H1 (cell line): Measurements from ENCODE around the gene GDF2. TPM values are rescaled to one million over a fixed set of nuclear protein-coding genes. Genes with fewer than 3 reads are reported as not detected.

Source experiments
- CTCF ChIA-PET: fragments of 300-600 bp; sonication (Branson Sonifier 250); formaldehyde crosslinking; loops from one replicate; lab custom pipeline; 2021; ENCODE audit not compliant: partially characterized antibody; lab: Charles Lee
- POLR2A ChIA-PET: fragments of 300-600 bp; sonication (Branson Sonifier 250); formaldehyde crosslinking; loops from one replicate; lab custom pipeline; 2021; ENCODE audit warnings: inconsistent platforms; ENCODE audit not compliant: partially characterized antibody; lab: Charles Lee
- DNase-seq, 2 experiments: peaks; one replicate each; pipeline versions ENCODE4 v3.0.0 to v3.0.0-alpha.2; 2010 to 2022; ENCODE audit warnings: low spot score in 2 of 2, low read depth in 1 of 2, mixed read lengths in 1 of 2
- FAIRE-seq: peaks from 2 replicates; lab custom pipeline; 2011; peaks lifted over from hg19 to GRCh38; lab: Jason Lieb, UNC
- H2AFZ ChIP-seq: 2 replicates; pipeline ENCODE4 v1.8.1; 2012; ENCODE audit warnings: low read length, inconsistent platforms
- H2AK5ac ChIP-seq: 2 replicates; pipeline ENCODE4 v1.6.1; 2013; ENCODE audit warnings: low read depth, low read length
- H2BK120ac ChIP-seq: replicated peaks from 2 replicates; pipeline ENCODE3; 2013; ENCODE audit warnings: low read depth, low read length, inconsistent platforms
- H2BK12ac ChIP-seq: 2 replicates; pipeline ENCODE4 v1.6.1; 2013; ENCODE audit warnings: low read depth, low read length
- H2BK15ac ChIP-seq: 2 replicates; pipeline ENCODE4 v1.6.1; 2013; ENCODE audit warnings: low read length
- H2BK20ac ChIP-seq: 2 replicates; pipeline ENCODE4 v1.6.1; 2013; ENCODE audit warnings: low read length
- H2BK5ac ChIP-seq: 2 replicates; pipeline ENCODE4 v1.6.1; 2013; ENCODE audit warnings: low read depth, low read length
- H3K14ac ChIP-seq: 2 replicates; pipeline ENCODE4 v1.6.1; 2013; ENCODE audit warnings: inconsistent platforms; ENCODE audit not compliant: insufficient read length
- H3K18ac ChIP-seq: 2 replicates; pipeline ENCODE4 v1.6.1; 2013; ENCODE audit warnings: low read length; ENCODE audit errors: extremely low read depth
- H3K23ac ChIP-seq: 2 replicates; pipeline ENCODE4 v1.6.1; 2013; ENCODE audit warnings: inconsistent platforms; ENCODE audit not compliant: insufficient read length
- H3K23me2 ChIP-seq: 2 replicates; pipeline ENCODE4 v1.6.1; 2013; ENCODE audit warnings: low read depth, low read length
- H3K27ac ChIP-seq: 2 replicates; pipeline ENCODE4 v1.6.1; 2011; ENCODE audit warnings: low read depth, low read length, inconsistent platforms
- H3K27me3 ChIP-seq, 4 experiments: replicated peaks in 1 of 4; 1 replicate in 1 of 4; 2 replicates in 3 of 4; pipeline versions ENCODE4 v1.6.1 to v1.8.1; 2011 to 2013; ENCODE audit warnings: low read length in 3 of 4, mild to moderate bottlenecking in 3 of 4, inconsistent platforms in 2 of 4, mixed read lengths in 2 of 4, moderate library complexity in 1 of 4; ENCODE audit not compliant: control insufficient read depth in 3 of 4, insufficient read depth in 3 of 4; ENCODE audit errors: extremely low read depth in 1 of 4
- H3K36me3 ChIP-seq, 4 experiments: 2 replicates each; pipeline versions ENCODE4 v1.6.1 to v1.8.1; 2011 to 2013; ENCODE audit warnings: mild to moderate bottlenecking in 4 of 4, low read length in 3 of 4, moderate library complexity in 2 of 4, control low read depth in 1 of 4, inconsistent platforms in 1 of 4; ENCODE audit not compliant: insufficient read depth in 4 of 4, control insufficient read depth in 2 of 4
- H3K4ac ChIP-seq: replicated peaks from 2 replicates; pipeline ENCODE3; 2013; ENCODE audit warnings: low read length, low read depth, mixed read lengths, inconsistent platforms; ENCODE audit not compliant: insufficient read length
- H3K4me1 ChIP-seq, 4 experiments: replicated peaks in 1 of 4; 1 replicate in 1 of 4; 2 replicates in 3 of 4; pipeline versions ENCODE4 v1.6.1 to v1.8.1; 2011 to 2013; ENCODE audit warnings: low read length in 3 of 4, inconsistent platforms in 2 of 4, mixed read lengths in 1 of 4; ENCODE audit not compliant: insufficient read depth in 4 of 4, control insufficient read depth in 3 of 4
- H3K4me2 ChIP-seq, 2 experiments: 2 replicates each; pipeline versions ENCODE4 v1.6.1 to v1.8.1; 2011 to 2013; ENCODE audit warnings: low read depth in 2 of 2, low read length in 2 of 2, control low read depth in 1 of 2, inconsistent platforms in 1 of 2, mild to moderate bottlenecking in 1 of 2; ENCODE audit not compliant: insufficient read depth in 1 of 2
- H3K4me3 ChIP-seq, 4 experiments: fragments of 200-600, 300-600 bp in 1 of 4; sonication (generic), shearing (Covaris generic), sonication (Bioruptor Twin) in 1 of 4; 2 replicates each; pipeline versions ENCODE4 v1.5.1 to v1.8.1; 2011 to 2016; ENCODE audit warnings: low read length in 4 of 4, low read depth in 3 of 4, control low read depth in 2 of 4, inconsistent platforms in 2 of 4, mild to moderate bottlenecking in 2 of 4, mixed read lengths in 1 of 4, moderate library complexity in 1 of 4; ENCODE audit not compliant: insufficient read depth in 2 of 4; ENCODE audit errors: extremely low read depth in 1 of 4
- H3K56ac ChIP-seq: replicated peaks from 2 replicates; pipeline ENCODE3; 2013; ENCODE audit warnings: low read depth, mild to moderate bottlenecking, mixed read lengths, low read length, inconsistent platforms; ENCODE audit not compliant: insufficient read length
- H3K79me1 ChIP-seq: 2 replicates; pipeline ENCODE4 v1.6.1; 2013; ENCODE audit warnings: low read depth, low read length, control low read depth
- H3K79me2 ChIP-seq, 2 experiments: 2 replicates each; pipeline versions ENCODE4 v1.6.1 to v1.8.1; 2012 to 2013; ENCODE audit warnings: low read length in 2 of 2, mild to moderate bottlenecking in 2 of 2, inconsistent platforms in 1 of 2; ENCODE audit not compliant: insufficient read depth in 2 of 2, control insufficient read depth in 1 of 2
- H3K9ac ChIP-seq, 4 experiments: replicated peaks in 1 of 4; 1 replicate in 1 of 4; 2 replicates in 3 of 4; pipeline versions ENCODE4 v1.6.1 to v1.8.1; 2011 to 2013; ENCODE audit warnings: low read depth in 3 of 4, low read length in 3 of 4, control low read depth in 2 of 4, mild to moderate bottlenecking in 2 of 4, moderate library complexity in 2 of 4, inconsistent platforms in 1 of 4; ENCODE audit errors: extremely low read depth in 1 of 4
- H3K9me3 ChIP-seq, 2 experiments: 2 replicates each; pipeline versions ENCODE4 v1.6.1 to v1.8.1; 2012 to 2013; ENCODE audit warnings: mild to moderate bottlenecking in 2 of 2, moderate library complexity in 2 of 2, control low read depth in 1 of 2, inconsistent platforms in 1 of 2, low read depth in 1 of 2, low read length in 1 of 2, mixed read lengths in 1 of 2; ENCODE audit not compliant: insufficient read depth in 2 of 2
- H4K20me1 ChIP-seq, 2 experiments: replicated peaks in 1 of 2; 2 replicates each; pipeline versions ENCODE3 to v1.8.1; 2011 to 2013; ENCODE audit warnings: inconsistent platforms in 2 of 2, low read length in 2 of 2, mild to moderate bottlenecking in 1 of 2; ENCODE audit not compliant: insufficient read depth in 2 of 2, control insufficient read depth in 1 of 2
- H4K5ac ChIP-seq: 2 replicates; pipeline ENCODE4 v1.6.1; 2013; ENCODE audit warnings: low read length, low read depth, mixed read lengths, inconsistent platforms; ENCODE audit not compliant: insufficient read length
- H4K8ac ChIP-seq: 2 replicates; pipeline ENCODE4 v1.8.0; 2013; ENCODE audit warnings: mild to moderate bottlenecking, moderate library complexity, low read length, inconsistent platforms; ENCODE audit not compliant: insufficient read depth; ENCODE audit errors: extremely low read depth
- H4K91ac ChIP-seq: replicated peaks from 2 replicates; pipeline ENCODE3; 2013; ENCODE audit warnings: low read length, mixed read lengths, inconsistent platforms; ENCODE audit not compliant: insufficient read length
- ATF3 ChIP-seq: IDR thresholded peaks from 2 replicates; pipeline ENCODE4 v1.6.1; 2011; ENCODE audit warnings: low read depth, mild to moderate bottlenecking, low read length; ENCODE audit not compliant: insufficient read depth
- TEAD4 ChIP-seq: IDR thresholded peaks from 2 replicates; pipeline ENCODE4 v1.6.1; 2012; ENCODE audit warnings: low read depth, low read length, inconsistent platforms, mixed read lengths
- WGBS, 2 experiments: shearing (Covaris generic) in 1 of 2; methylation state at CpG; one replicate each; pipeline versions ENCODE4 v1.1.6 to v1.1.7; 2013 to 2015; ENCODE audit warnings: low lambda C conversion rate in 2 of 2, mixed read lengths in 2 of 2, inconsistent platforms in 1 of 2, low coverage in 1 of 2, missing lambda C conversion rate in 1 of 2; ENCODE audit not compliant: insufficient replicate concordance in 2 of 2, insufficient coverage in 1 of 2, insufficient read length in 1 of 2; ENCODE audit errors: extremely low coverage in 1 of 2, missing lambda C conversion rate in 1 of 2; 5-methylcytosine and 5-hydroxymethylcytosine counted together
- polyA plus RNA-seq, 7 experiments: library from polyadenylated mRNA; depleted of rRNA in 3 of 7; stranded (reverse) in 5 of 7; unstranded in 2 of 7; fragments of >200 nt in 5 of 7; fragments of 200-250 nt in 2 of 7; gene quantifications; 1 replicate in 5 of 7; 2 replicates in 1 of 7; 4 replicates in 1 of 7; pipeline versions ENCODE4 v1.2.1 to v1.2.3, GENCODE V29; 2011 to 2013; ENCODE audit warnings: missing spikeins in 2 of 7, mixed read lengths in 2 of 7
- total RNA-seq: library from RNA; stranded (reverse); fragmentation: NEBNext Ultra II Directional; extraction: Animal tissue kit (Norgen Biotek cat#: 25700); gene quantifications from 2 replicates; pipeline ENCODE4 v1.2.1, GENCODE V29; 2021

The GDF2 gene
- total and polyA plus RNA-seq, 2 of the 8 experiments (the other 6 are each of a cell fraction or from before 2014, with no cell fraction given) = not detected

- H4K20me1 ChIP-seq = no peaks in the 10 kb centered on the region
- no peaks in the 10 kb centered on the region for H3K79me2 ChIP-seq
- H2BK120ac ChIP-seq = no peak overlapping the region
- H2BK15ac ChIP-seq = no peak overlapping the region
- H3K4me1 ChIP-seq = no peaks in the 10 kb centered on the region
- no peak overlapping the region for H3K4me2 ChIP-seq
- TF ChIP-seq TEAD4 = no peak
- TF ChIP-seq ATF3 = no peak
- no peak overlapping the region for H4K5ac ChIP-seq
- H2BK5ac ChIP-seq = no peak overlapping the region
- H3K9ac ChIP-seq = no peak overlapping the region
- no peak overlapping the region for H2BK12ac ChIP-seq
- H2AK5ac ChIP-seq = no peak overlapping the region
- H4K8ac ChIP-seq = no peak overlapping the region
- no peaks in the 10 kb centered on the region for H3K23me2 ChIP-seq
- no peak overlapping the region for H3K4ac ChIP-seq
- ChIA-PET POLR2A (no interaction called here), CTCF (interaction anchor here (0.7 to 1.8 kb wide), 5 partner anchors 17 to 258 kb away, joined by 3 to 4 read pairs (median 3); no protein-coding TSS in a partner anchor)
- no peaks in the 10 kb centered on the region for H3K9me3 ChIP-seq
- no peak overlapping the region for H3K18ac ChIP-seq
- no peak overlapping the region for H2AFZ ChIP-seq
- no peak overlapping the region for H4K91ac ChIP-seq
- 95% methylated on average over 6 of the region's 6 CpGs; no CpG with 5 or more reads in 1 of the 2 experiments for WGBS, 2 experiments
- H3K23ac ChIP-seq = no peak overlapping the region
- peak in 1 of 2 experiments; percentile 22 for DNase-seq
- no peaks in the 10 kb centered on the region for H3K27me3 ChIP-seq
- no peak overlapping the region for H3K27ac ChIP-seq
- no peak overlapping the region for H3K4me3 ChIP-seq
- H2BK20ac ChIP-seq = no peak overlapping the region
- no peaks in the 10 kb centered on the region for H3K36me3 ChIP-seq
- H3K79me1 ChIP-seq = no peaks in the 10 kb centered on the region
- no peak overlapping the region for H3K14ac ChIP-seq
- FAIRE-seq = no peak
- H3K56ac ChIP-seq = no peak overlapping the region
Observed at GRCh38 chr10:47282657-47283018, 39.6 kb upstream of the GDF2 start.
